Endometrial microvascular endothelial cells (primary cell): ENCODE measurements around the gene STT3A. TPM values are rescaled to one million over a fixed set of nuclear protein-coding genes. Genes with fewer than 3 reads are reported as not detected.

ENCODE experiments used
- in situ Hi-C: cut with HindIII; loops from 2 replicates; pipeline ENCODE4 v1.10.0; 2017; ENCODE audit warnings: low sequenced_read_pairs, low pct_unique_long_range_greater_than_20kb; ENCODE audit errors: inconsistent ontology term
- total RNA-seq: library from RNA; depleted of rRNA; stranded (reverse); fragments of >200 nt; gene quantifications from one replicate; pipeline ENCODE4 v1.2.3, GENCODE V29; 2015; ENCODE audit errors: inconsistent ontology term

Gene STT3A
- total RNA-seq, 1 donor from 2014 or later = 272 TPM

- in situ Hi-C loops = no loop called here
Observed at GRCh38 chr11:125637840-125638239, 45.2 kb downstream of the STT3A start.

- in situ Hi-C loops = no loop called here
Observed at GRCh38 chr11:125638315-125638714, 45.7 kb downstream of the STT3A start.

GRCh38 chr11:125645871-125646270 lies 53.2 kb downstream of the STT3A start:
- in situ Hi-C loops = no loop called here

GRCh38 chr11:125649465-125650166 lies 57.0 kb downstream of the STT3A start:
- in situ Hi-C loops = no loop called here

- in situ Hi-C loops = no loop called here
Observed at GRCh38 chr11:125662689-125663088, 70.0 kb downstream of the STT3A start.

GRCh38 chr11:125663910-125664309 lies 71.3 kb downstream of the STT3A start:
- in situ Hi-C loops = no loop called here

- in situ Hi-C loops = no loop called here
Observed at GRCh38 chr11:125667151-125667550, 74.5 kb downstream of the STT3A start.

GRCh38 chr11:125670172-125670571 lies 77.5 kb downstream of the STT3A start:
- in situ Hi-C loops = no loop called here

- in situ Hi-C loops = no loop called here
Observed at GRCh38 chr11:125671561-125671960, 78.9 kb downstream of the STT3A start.

Other genes with a start within 250 kb of the STT3A start
- 30.9 TPM for gene FEZ1, start 96.6 kb upstream of the STT3A start, total RNA-seq
- gene EI24, start 23.4 kb upstream of the STT3A start, total RNA-seq = 154 TPM
- 38.7 TPM for gene CHEK1, start 32.3 kb downstream of the STT3A start, total RNA-seq
- not detected for gene ACRV1, start 88.0 kb downstream of the STT3A start, total RNA-seq
- not detected for gene PATE1, start 153.4 kb downstream of the STT3A start, total RNA-seq
- gene PATE2, start 186.0 kb downstream of the STT3A start, total RNA-seq = not detected
- gene PATE3, start 195.3 kb downstream of the STT3A start, total RNA-seq = not detected
- gene PATE4, start 240.5 kb downstream of the STT3A start, total RNA-seq = not detected